T-helper 17 cell (primary cell): ENCODE measurements around the gene RAP2B. TPM values are rescaled to one million over a fixed set of nuclear protein-coding genes. Genes with fewer than 3 reads are reported as not detected.

Source experiments
- ATAC-seq: fragments of 150-1000 bp; cut with Tn5 transposase; 2 replicates; pipeline ENCODE4 v1.10.0; 2021; ENCODE audit warnings: mild to moderate bottlenecking, moderate library complexity
- DNase-seq, 3 donors: peaks; one replicate each; pipeline versions ENCODE4 v3.0.0 to v3.0.0-alpha.2; 2020 to 2021
- H3K9me3 ChIP-seq: one replicate; pipeline ENCODE4 v1.7.0; 2013; ENCODE audit warnings: low read length, mild to moderate bottlenecking; ENCODE audit not compliant: control insufficient read depth, poor library complexity, severe bottlenecking
- H3K27ac Mint-ChIP-seq: one replicate; pipeline ENCODE4 v1.8.0; 2022; ENCODE audit warnings: mild to moderate bottlenecking, moderate library complexity, mixed read lengths
- H3K27me3 Mint-ChIP-seq: one replicate; pipeline ENCODE4 v1.8.0; 2022; ENCODE audit warnings: mixed read lengths
- H3K36me3 Mint-ChIP-seq: one replicate; pipeline ENCODE4 v1.8.0; 2022; ENCODE audit warnings: low read depth, mixed read lengths
- H3K4me1 Mint-ChIP-seq: one replicate; pipeline ENCODE4 v1.8.0; 2022; ENCODE audit warnings: mild to moderate bottlenecking, mixed read lengths
- H3K4me3 Mint-ChIP-seq: one replicate; pipeline ENCODE4 v1.8.0; 2022; ENCODE audit warnings: mild to moderate bottlenecking, moderate library complexity, mixed read lengths
- total RNA-seq, 4 donors: library from RNA in 2 of 4; stranded (reverse) in 2 of 4; gene quantifications; one replicate each; pipeline ENCODE4 v1.2.3 and lab custom pipeline; 2022 to 2026

RAP2B gene
- total RNA-seq, 2 donors from 2014 or later = 19.7 to 34.3 TPM

- Mint-ChIP-seq H3K27ac (peak overlapping the region; percentile 94), H3K27me3 (no peaks in the 10 kb centered on the region), H3K4me1 (peaks cover 45% of the 10 kb centered on the region), H3K4me3 (peak overlapping the region; percentile 98), H3K36me3 (peaks cover 2% of the 10 kb centered on the region)
- no peaks in the 10 kb centered on the region for H3K9me3 ChIP-seq
- DNase-seq (no peak), ATAC-seq (no peak)
Observed at GRCh38 chr3:153163756-153164550, 1.9 kb downstream of the RAP2B start.

- H3K4me1 Mint-ChIP-seq = peaks cover 47% of the 10 kb centered on the region
- H3K9me3 ChIP-seq = no peaks in the 10 kb centered on the region
- peak overlapping the region; percentile 98 for H3K4me3 Mint-ChIP-seq
- DNase-seq (no peak), ATAC-seq (no peak)
- peaks cover 2% of the 10 kb centered on the region for H3K36me3 Mint-ChIP-seq
- H3K27ac Mint-ChIP-seq = peak overlapping the region; percentile 94
- no peaks in the 10 kb centered on the region for H3K27me3 Mint-ChIP-seq
Observed at GRCh38 chr3:153165261-153165681, 3.2 kb downstream of the RAP2B start.

- H3K27me3 Mint-ChIP-seq = no peaks in the 10 kb centered on the region
- DNase-seq = no peak
- H3K9me3 ChIP-seq = no peaks in the 10 kb centered on the region
- peaks cover 47% of the 10 kb centered on the region for H3K4me1 Mint-ChIP-seq
- no peak for ATAC-seq
- peak overlapping the region; percentile 94 for H3K27ac Mint-ChIP-seq
- H3K4me3 Mint-ChIP-seq = peak overlapping the region; percentile 98
- H3K36me3 Mint-ChIP-seq = no peaks in the 10 kb centered on the region
Observed at GRCh38 chr3:153166206-153166605, 4.2 kb downstream of the RAP2B start.

GRCh38 chr3:153166796-153167195 lies 4.8 kb downstream of the RAP2B start:
- Mint-ChIP-seq H3K4me1 (peaks cover 49% of the 10 kb centered on the region), H3K36me3 (no peaks in the 10 kb centered on the region), H3K4me3 (peak overlapping the region; percentile 98), H3K27ac (peak overlapping the region; percentile 94), H3K27me3 (no peaks in the 10 kb centered on the region)
- DNase-seq (no peak), ATAC-seq (no peak)
- no peaks in the 10 kb centered on the region for H3K9me3 ChIP-seq

- DNase-seq (no peak), ATAC-seq (no peak)
- no peaks in the 10 kb centered on the region for H3K9me3 ChIP-seq
- Mint-ChIP-seq H3K27ac (peak overlapping the region; percentile 53), H3K27me3 (no peaks in the 10 kb centered on the region), H3K36me3 (no peaks in the 10 kb centered on the region), H3K4me3 (no peak overlapping the region), H3K4me1 (peaks cover 49% of the 10 kb centered on the region)
Observed at GRCh38 chr3:153169793-153170383, 7.9 kb downstream of the RAP2B start.

- no peaks in the 10 kb centered on the region for H3K9me3 ChIP-seq
- Mint-ChIP-seq H3K27ac (peak overlapping the region; percentile 19), H3K4me1 (peaks cover 42% of the 10 kb centered on the region), H3K36me3 (no peaks in the 10 kb centered on the region), H3K27me3 (no peaks in the 10 kb centered on the region), H3K4me3 (no peak overlapping the region)
- ATAC-seq = no peak
- no peak for DNase-seq
Observed at GRCh38 chr3:153171256-153171655, 9.2 kb downstream of the RAP2B start.

- H3K36me3 Mint-ChIP-seq = no peaks in the 10 kb centered on the region
- no peak overlapping the region for H3K27ac Mint-ChIP-seq
- DNase-seq (no peak), ATAC-seq (no peak)
- no peaks in the 10 kb centered on the region for H3K9me3 ChIP-seq
- no peak overlapping the region for H3K4me3 Mint-ChIP-seq
- peaks cover 35% of the 10 kb centered on the region for H3K4me1 Mint-ChIP-seq
- H3K27me3 Mint-ChIP-seq = no peaks in the 10 kb centered on the region
Observed at GRCh38 chr3:153171918-153172317, 9.9 kb downstream of the RAP2B start.

- Mint-ChIP-seq H3K27ac (no peak overlapping the region), H3K36me3 (no peaks in the 10 kb centered on the region), H3K27me3 (no peaks in the 10 kb centered on the region), H3K4me1 (peaks cover 25% of the 10 kb centered on the region), H3K4me3 (no peak overlapping the region)
- no peaks in the 10 kb centered on the region for H3K9me3 ChIP-seq
- ATAC-seq (no peak), DNase-seq (no peak)
Observed at GRCh38 chr3:153172796-153173757, 11.1 kb downstream of the RAP2B start.

- Mint-ChIP-seq H3K27ac (no peak overlapping the region), H3K27me3 (no peaks in the 10 kb centered on the region)
Observed at GRCh38 chr3:153173758-153174516, 11.9 kb downstream of the RAP2B start.

GRCh38 chr3:153176197-153176596 lies 14.2 kb downstream of the RAP2B start:
- no peak overlapping the region for H3K4me3 Mint-ChIP-seq
- H3K36me3 Mint-ChIP-seq = no peaks in the 10 kb centered on the region
- H3K27ac Mint-ChIP-seq = no peak overlapping the region
- no peaks in the 10 kb centered on the region for H3K27me3 Mint-ChIP-seq
- ATAC-seq (no peak), DNase-seq (no peak)
- peaks cover 19% of the 10 kb centered on the region for H3K4me1 Mint-ChIP-seq
- H3K9me3 ChIP-seq = no peaks in the 10 kb centered on the region

More at GRCh38 chr3:153173758-153174516, 11.9 kb downstream of the RAP2B start:
- no peaks in the 10 kb centered on the region for H3K36me3 Mint-ChIP-seq
- H3K4me1 Mint-ChIP-seq = peaks cover 25% of the 10 kb centered on the region
- ATAC-seq (no peak), DNase-seq (no peak)
- H3K4me3 Mint-ChIP-seq = no peak overlapping the region
- H3K9me3 ChIP-seq = no peaks in the 10 kb centered on the region

- H3K4me3 Mint-ChIP-seq = no peak overlapping the region
- no peaks in the 10 kb centered on the region for H3K27me3 Mint-ChIP-seq
- peaks cover 8% of the 10 kb centered on the region for H3K4me1 Mint-ChIP-seq
Observed at GRCh38 chr3:153180860-153181372, 18.9 kb downstream of the RAP2B start.

GRCh38 chr3:153182501-153183293 lies 20.7 kb downstream of the RAP2B start:
- H3K36me3 Mint-ChIP-seq = peaks cover 2% of the 10 kb centered on the region
- no peak for DNase-seq
- peak overlapping the region; percentile 32 for H3K27ac Mint-ChIP-seq
- H3K4me1 Mint-ChIP-seq = peaks cover 10% of the 10 kb centered on the region
- H3K9me3 ChIP-seq = no peaks in the 10 kb centered on the region
- no peak for ATAC-seq
- no peaks in the 10 kb centered on the region for H3K27me3 Mint-ChIP-seq
- no peak overlapping the region for H3K4me3 Mint-ChIP-seq

More at GRCh38 chr3:153180860-153181372, 18.9 kb downstream of the RAP2B start:
- H3K9me3 ChIP-seq = no peaks in the 10 kb centered on the region
- ATAC-seq = no peak
- H3K36me3 Mint-ChIP-seq = no peaks in the 10 kb centered on the region
- H3K27ac Mint-ChIP-seq = no peak overlapping the region
- DNase-seq = no peak
